ENCODE results near the gene FAM234B. TPM values are rescaled to one million over a fixed set of nuclear protein-coding genes. Genes with fewer than 3 reads are reported as not detected.

FAM234B gene
- total RNA-seq, 4 donors from 2014 or later = 4.7 to 6.5 (median 5.5) TPM

DNA sequence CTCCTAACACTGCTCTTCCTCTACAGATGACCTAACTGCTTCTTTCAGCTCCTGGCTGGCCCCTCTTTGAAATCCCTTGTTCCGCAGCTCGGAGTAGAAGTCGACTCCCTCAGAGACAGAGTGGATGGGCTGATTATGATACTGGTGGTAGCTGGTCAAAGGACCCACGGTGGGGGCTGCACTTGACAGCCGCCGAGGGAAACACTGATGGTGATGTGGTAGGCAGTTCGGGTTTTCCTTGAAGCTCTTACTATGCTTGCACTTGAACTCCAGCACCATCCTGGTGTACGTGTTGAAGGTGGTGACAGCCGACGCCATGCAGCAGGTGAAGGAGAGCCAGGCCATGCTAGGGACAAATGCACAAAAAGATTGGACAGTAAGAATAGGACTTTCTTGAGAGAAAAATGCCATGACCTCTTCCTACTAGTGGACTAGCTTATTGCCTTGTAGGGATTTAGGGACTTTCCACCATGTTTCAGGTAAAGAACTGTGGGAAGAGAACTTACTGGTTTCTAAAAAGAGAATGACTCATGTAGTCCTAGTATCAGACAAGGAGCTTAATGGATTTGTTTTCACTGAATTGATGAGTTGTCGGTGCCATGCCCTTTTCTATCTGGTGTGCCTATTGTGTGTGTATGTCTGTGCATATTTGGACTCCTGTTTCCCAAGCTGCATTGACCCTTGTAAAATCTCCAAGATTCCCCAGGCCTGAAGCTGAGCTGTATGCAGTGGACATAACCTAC lies 40.9 kb downstream of the FAM234B start:
- TF ChIP-seq POLR2A (IDR thresholded peaks at IDR 0.05) (no peak), EP300 (IDR thresholded peaks at IDR 0.05) (no peak), POLR2AphosphoS5 (IDR thresholded peaks at IDR 0.05) (no peak)
- TF ChIP-seq, protein P1, sequence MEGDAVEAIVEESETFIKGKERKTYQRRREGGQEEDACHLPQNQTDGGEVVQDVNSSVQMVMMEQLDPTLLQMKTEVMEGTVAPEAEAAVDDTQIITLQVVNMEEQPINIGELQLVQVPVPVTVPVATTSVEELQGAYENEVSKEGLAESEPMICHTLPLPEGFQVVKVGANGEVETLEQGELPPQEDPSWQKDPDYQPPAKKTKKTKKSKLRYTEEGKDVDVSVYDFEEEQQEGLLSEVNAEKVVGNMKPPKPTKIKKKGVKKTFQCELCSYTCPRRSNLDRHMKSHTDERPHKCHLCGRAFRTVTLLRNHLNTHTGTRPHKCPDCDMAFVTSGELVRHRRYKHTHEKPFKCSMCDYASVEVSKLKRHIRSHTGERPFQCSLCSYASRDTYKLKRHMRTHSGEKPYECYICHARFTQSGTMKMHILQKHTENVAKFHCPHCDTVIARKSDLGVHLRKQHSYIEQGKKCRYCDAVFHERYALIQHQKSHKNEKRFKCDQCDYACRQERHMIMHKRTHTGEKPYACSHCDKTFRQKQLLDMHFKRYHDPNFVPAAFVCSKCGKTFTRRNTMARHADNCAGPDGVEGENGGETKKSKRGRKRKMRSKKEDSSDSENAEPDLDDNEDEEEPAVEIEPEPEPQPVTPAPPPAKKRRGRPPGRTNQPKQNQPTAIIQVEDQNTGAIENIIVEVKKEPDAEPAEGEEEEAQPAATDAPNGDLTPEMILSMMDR (IDR thresholded peaks at IDR 0.05) = no peak
- 100% methylated on average over 5 of the region's 11 CpGs; no CpG with 5 or more reads in 1 of the 2 donors for WGBS, 2 donors (ENCODE audit: low coverage in 1 of 2)
- no peak for ATAC-seq

DNA sequence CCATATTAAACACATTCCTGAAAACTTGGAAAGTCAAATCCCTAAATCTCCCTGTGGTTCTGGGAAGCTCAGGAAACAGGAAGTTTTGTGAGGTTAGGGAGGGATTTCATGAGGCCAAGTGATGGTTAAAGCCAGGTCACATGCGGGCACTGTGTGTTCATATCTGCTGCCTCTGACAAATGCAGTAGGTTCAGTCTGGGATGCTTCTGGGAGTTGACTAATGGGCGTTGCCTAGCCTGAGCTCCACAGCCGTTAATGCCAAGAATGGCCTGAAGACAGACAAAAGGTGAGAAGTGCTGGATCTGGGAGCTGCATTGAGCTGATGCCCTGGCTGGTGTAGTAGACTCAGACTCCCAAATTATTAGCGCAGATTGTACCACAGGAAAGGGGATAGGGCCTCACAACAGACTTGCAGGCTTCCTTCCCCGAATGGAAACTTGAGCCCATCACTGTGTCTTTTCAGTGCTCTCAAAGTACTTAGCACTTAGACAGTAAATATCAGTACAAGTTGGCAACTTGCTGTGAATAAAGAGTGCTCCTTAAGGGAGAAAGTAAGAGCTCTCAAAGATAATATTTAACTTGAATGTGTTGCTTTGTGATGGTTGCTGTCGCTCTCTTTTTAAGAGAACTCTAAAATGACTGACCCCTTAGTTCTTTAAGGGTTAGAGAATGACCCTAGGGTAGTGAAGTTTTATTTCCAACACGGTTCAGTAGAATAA lies 41.9 kb downstream of the FAM234B start:
- TF ChIP-seq POLR2AphosphoS5 (IDR thresholded peaks at IDR 0.05) (no peak), POLR2A (IDR thresholded peaks at IDR 0.05) (no peak), EP300 (IDR thresholded peaks at IDR 0.05) (no peak)
- TF ChIP-seq, protein P1 (IDR thresholded peaks at IDR 0.05) = no peak
- Histone ChIP-seq H3K27ac (no peak overlapping the region), H3K27me3 (no peaks in the 10 kb centered on the region), H3K4me1 (no peaks in the 10 kb centered on the region), H3K36me3 (peaks cover 0 to 32% of the 10 kb centered on the region in 2 donors), H3K9me3 (no peaks in the 10 kb centered on the region), H3K4me3 (no peak overlapping the region)
- peak; percentile 10 for ATAC-seq
- 80 to 96% methylated on average over 4 to 5 of the region's 7 CpGs for WGBS, 2 donors (ENCODE audit: low coverage in 1 of 2)

More for the DNA sequence above, 40.9 kb downstream of the FAM234B start:
- H3K4me1 ChIP-seq = no peaks in the 10 kb centered on the region
- H3K36me3 ChIP-seq = peaks cover 0 to 42% of the 10 kb centered on the region in 2 donors
- H3K27ac ChIP-seq = no peak overlapping the region
- H3K9me3 ChIP-seq = no peaks in the 10 kb centered on the region
- no peaks in the 10 kb centered on the region for H3K27me3 ChIP-seq
- no peak overlapping the region for H3K4me3 ChIP-seq

GRCh38 chr12:13087766-13088165 lies 43.6 kb downstream of the FAM234B start:
- ATAC-seq = no peak
- H3K27ac ChIP-seq = no peak overlapping the region
- no peaks in the 10 kb centered on the region for H3K27me3 ChIP-seq
- WGBS, 2 donors (ENCODE audit: low coverage in 1 of 2) = 50 to 51% methylated on average over 1 to 4 of the region's 5 CpGs
- H3K36me3 ChIP-seq = peaks cover 0 to 19% of the 10 kb centered on the region in 2 donors
- TF ChIP-seq POLR2AphosphoS5 (IDR thresholded peaks at IDR 0.05) (no peak), POLR2A (IDR thresholded peaks at IDR 0.05) (no peak), EP300 (IDR thresholded peaks at IDR 0.05) (no peak)
- TF ChIP-seq, protein P1 (IDR thresholded peaks at IDR 0.05) = no peak
- no peaks in the 10 kb centered on the region for H3K9me3 ChIP-seq
- no peak overlapping the region for H3K4me3 ChIP-seq
- no peaks in the 10 kb centered on the region for H3K4me1 ChIP-seq

GRCh38 chr12:13088496-13088895 lies 44.3 kb downstream of the FAM234B start:
- peaks cover 0 to 3% (median 0%) of the 10 kb centered on the region in 3 donors for H3K4me1 ChIP-seq
- H3K4me3 ChIP-seq = no peak overlapping the region
- ATAC-seq = no peak
- WGBS, 2 donors (ENCODE audit: low coverage in 1 of 2) = 60 to 75% methylated on average over 1 of the region's 4 CpGs
- no peaks in the 10 kb centered on the region for H3K27me3 ChIP-seq
- peaks cover 0 to 14% of the 10 kb centered on the region in 2 donors for H3K36me3 ChIP-seq
- H3K27ac ChIP-seq = no peak overlapping the region
- no peaks in the 10 kb centered on the region for H3K9me3 ChIP-seq
- no peak for TF ChIP-seq POLR2A (IDR thresholded peaks at IDR 0.05)
- TF ChIP-seq, protein P1 (IDR thresholded peaks at IDR 0.05) = no peak
- no peak for TF ChIP-seq POLR2AphosphoS5 (IDR thresholded peaks at IDR 0.05)
- TF ChIP-seq EP300 (IDR thresholded peaks at IDR 0.05) = no peak

All from gastroesophageal sphincter (tissue), 4 donors.